ENCODE measurements around the gene LPIN2. TPM values are rescaled to one million over a fixed set of nuclear protein-coding genes. Genes with fewer than 3 reads are reported as not detected.

LPIN2 gene
- total and polyA plus RNA-seq, 2 of the 13 experiments (the other 11 are each of a cell fraction or from before 2014, with no cell fraction given) = 46.0 to 119 TPM

DNA sequence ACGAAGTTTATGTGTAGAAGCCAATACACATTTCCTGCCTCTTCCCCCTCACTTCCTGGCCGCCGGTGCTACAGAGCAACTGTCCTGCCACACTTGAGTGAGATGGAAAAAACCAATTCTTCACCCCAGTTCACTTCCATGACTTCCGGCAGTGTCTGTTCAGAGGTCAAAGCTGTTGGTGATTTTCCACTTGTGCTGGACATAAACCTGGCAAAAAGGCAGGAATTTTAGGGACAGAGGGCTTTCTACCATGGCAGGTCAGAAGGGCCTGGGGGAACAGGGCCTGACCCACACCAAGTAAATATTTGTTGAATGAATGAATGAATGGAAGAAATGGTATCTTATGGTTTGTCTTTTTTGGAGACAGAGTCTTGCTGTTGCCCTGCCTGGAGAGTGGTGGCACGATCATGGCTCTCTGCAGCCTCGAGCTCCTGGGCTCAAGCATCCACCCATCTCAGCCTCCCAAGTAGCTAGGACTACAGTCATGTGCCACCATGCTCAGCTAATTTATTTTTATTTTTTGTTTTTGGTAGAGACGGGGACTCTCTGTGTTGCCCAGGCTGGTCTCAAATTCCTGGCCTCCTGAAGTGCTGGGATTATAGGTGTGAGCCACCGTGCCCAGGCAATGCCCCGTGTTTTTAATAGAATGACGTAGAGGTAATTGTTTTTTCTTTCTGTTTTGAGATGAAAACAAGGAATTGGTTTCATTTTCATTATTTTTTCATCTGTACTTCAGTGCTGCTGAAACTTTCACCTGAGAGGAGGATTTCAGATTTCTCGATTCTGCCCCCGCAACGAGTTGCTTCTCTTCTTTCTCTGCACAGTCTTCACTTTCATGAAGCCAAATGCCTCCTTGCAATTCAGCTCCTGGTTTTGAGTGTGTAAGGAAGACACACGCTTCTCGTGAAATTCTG lies 48.0 kb upstream of the LPIN2 start (continued):
- TF ChIP-seq, protein P1, sequence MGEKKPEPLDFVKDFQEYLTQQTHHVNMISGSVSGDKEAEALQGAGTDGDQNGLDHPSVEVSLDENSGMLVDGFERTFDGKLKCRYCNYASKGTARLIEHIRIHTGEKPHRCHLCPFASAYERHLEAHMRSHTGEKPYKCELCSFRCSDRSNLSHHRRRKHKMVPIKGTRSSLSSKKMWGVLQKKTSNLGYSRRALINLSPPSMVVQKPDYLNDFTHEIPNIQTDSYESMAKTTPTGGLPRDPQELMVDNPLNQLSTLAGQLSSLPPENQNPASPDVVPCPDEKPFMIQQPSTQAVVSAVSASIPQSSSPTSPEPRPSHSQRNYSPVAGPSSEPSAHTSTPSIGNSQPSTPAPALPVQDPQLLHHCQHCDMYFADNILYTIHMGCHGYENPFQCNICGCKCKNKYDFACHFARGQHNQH (CRISPR knock-in tag; IDR thresholded peaks at IDR 0.05) = peak; percentile 21; the same call in 1 of the 2 replicates
- 0 out of 2 replicates have a peak, but pooled peaks have one; percentile 54 for TF ChIP-seq HNF1A (IDR thresholded peaks at IDR 0.05; ENCODE audit: low read depth)
- peak; percentile 66; the same call in 1 of the 2 replicates for TF ChIP-seq HNF1A (CRISPR knock-in tag; IDR thresholded peaks at IDR 0.05; ENCODE audit: borderline replicate concordance)
- TF ChIP-seq ZNF547 (CRISPR knock-in tag; IDR thresholded peaks at IDR 0.05) = no peak; the same call in 1 of the 2 replicates
- no peak for TF ChIP-seq MAF1 (CRISPR knock-in tag; IDR thresholded peaks at IDR 0.05; ENCODE audit: borderline replicate concordance)
- TF ChIP-seq HES4 (CRISPR knock-in tag; IDR thresholded peaks at IDR 0.05; ENCODE audit: borderline replicate concordance) = no peak
- no peak for TF ChIP-seq MLXIP (CRISPR knock-in tag; IDR thresholded peaks at IDR 0.05; ENCODE audit: borderline replicate concordance)
- peak; percentile 54 for TF ChIP-seq CEBPG (CRISPR knock-in tag; IDR thresholded peaks at IDR 0.05)
- TF ChIP-seq, protein P2, sequence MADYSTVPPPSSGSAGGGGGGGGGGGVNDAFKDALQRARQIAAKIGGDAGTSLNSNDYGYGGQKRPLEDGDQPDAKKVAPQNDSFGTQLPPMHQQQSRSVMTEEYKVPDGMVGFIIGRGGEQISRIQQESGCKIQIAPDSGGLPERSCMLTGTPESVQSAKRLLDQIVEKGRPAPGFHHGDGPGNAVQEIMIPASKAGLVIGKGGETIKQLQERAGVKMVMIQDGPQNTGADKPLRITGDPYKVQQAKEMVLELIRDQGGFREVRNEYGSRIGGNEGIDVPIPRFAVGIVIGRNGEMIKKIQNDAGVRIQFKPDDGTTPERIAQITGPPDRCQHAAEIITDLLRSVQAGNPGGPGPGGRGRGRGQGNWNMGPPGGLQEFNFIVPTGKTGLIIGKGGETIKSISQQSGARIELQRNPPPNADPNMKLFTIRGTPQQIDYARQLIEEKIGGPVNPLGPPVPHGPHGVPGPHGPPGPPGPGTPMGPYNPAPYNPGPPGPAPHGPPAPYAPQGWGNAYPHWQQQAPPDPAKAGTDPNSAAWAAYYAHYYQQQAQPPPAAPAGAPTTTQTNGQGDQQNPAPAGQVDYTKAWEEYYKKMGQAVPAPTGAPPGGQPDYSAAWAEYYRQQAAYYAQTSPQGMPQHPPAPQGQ (CRISPR knock-in tag; IDR thresholded peaks at IDR 0.05; ENCODE audit: borderline replicate concordance) = no peak
- peak; percentile 85 for TF ChIP-seq ELF1 (CRISPR knock-in tag; IDR thresholded peaks at IDR 0.05)
- TF ChIP-seq, protein P3, sequence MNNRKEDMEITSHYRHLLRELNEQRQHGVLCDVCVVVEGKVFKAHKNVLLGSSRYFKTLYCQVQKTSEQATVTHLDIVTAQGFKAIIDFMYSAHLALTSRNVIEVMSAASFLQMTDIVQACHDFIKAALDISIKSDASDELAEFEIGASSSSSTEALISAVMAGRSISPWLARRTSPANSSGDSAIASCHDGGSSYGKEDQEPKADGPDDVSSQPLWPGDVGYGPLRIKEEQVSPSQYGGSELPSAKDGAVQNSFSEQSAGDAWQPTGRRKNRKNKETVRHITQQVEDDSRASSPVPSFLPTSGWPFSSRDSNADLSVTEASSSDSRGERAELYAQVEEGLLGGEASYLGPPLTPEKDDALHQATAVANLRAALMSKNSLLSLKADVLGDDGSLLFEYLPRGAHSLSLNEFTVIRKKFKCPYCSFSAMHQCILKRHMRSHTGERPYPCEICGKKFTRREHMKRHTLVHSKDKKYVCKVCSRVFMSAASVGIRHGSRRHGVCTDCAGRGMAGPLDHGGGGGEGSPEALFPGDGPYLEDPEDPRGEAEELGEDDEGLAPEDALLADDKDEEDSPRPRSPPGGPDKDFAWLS (CRISPR knock-in tag; IDR thresholded peaks at IDR 0.05; ENCODE audit: borderline replicate concordance) = no peak
- no peak for TF ChIP-seq CHD4 (IDR thresholded peaks at IDR 0.05; ENCODE audit: borderline replicate concordance, low read length)
- peak; percentile 72; the same call in 1 of the 2 replicates for TF ChIP-seq KMT2B (CRISPR knock-in tag; IDR thresholded peaks at IDR 0.05)
- no peak for TF ChIP-seq ZNF7 (CRISPR knock-in tag; IDR thresholded peaks at IDR 0.05)
- TF ChIP-seq YY1 (IDR thresholded peaks at IDR 0.05; ENCODE audit: insufficient read depth, insufficient replicate concordance, low read depth, low read length) = peak; percentile 35

All from HepG2 (cell line).